ENCODE measurements around the gene SAFB.

Gene SAFB

GRCh38 chr19:5711713-5712161 is 88.9 kb downstream of the SAFB start:
- Histone ChIP-seq H3K9ac (ENCODE audit: low read depth, low read length) (no peak overlapping the region), H3K4me2 (ENCODE audit: insufficient read depth, low read length) (no peak overlapping the region), H3K27ac (ENCODE audit: low read length) (no peak overlapping the region), H3K4me3 (ENCODE audit: low read depth in 1 of 2, low read length in 2 of 2) (no peak overlapping the region), H3K4me1 (ENCODE audit: insufficient read depth, low read length) (peaks cover 6% of the 10 kb centered on the region; the same call in 1 of the 2 replicates), H2AFZ (ENCODE audit: low read depth, low read length) (no peak overlapping the region), H3K9me3 (ENCODE audit: insufficient read depth, low read length, severe bottlenecking) (no peaks in the 10 kb centered on the region), H3K36me3 (ENCODE audit: insufficient read depth, low read length) (peaks cover 75% of the 10 kb centered on the region), H3K79me2 (ENCODE audit: insufficient read depth, low read length) (peaks cover 53% of the 10 kb centered on the region), H3K27me3 (ENCODE audit: insufficient read depth, low read length, poor library complexity) (no peaks in the 10 kb centered on the region), H4K20me1 (ENCODE audit: insufficient read depth, low read length) (peaks cover 51% of the 10 kb centered on the region)
- TF ChIP-seq CTCF (IDR thresholded peaks at IDR 0.05; ENCODE audit: borderline replicate concordance, extremely low read depth, low read length, poor library complexity, severe bottlenecking), result no peak
- no peak for TF ChIP-seq EZH2 (IDR thresholded peaks at IDR 0.05; ENCODE audit: borderline replicate concordance, low read depth, low read length, severe bottlenecking)
- ATAC-seq (ENCODE audit: insufficient read depth, low read depth), result no peak
- DNase-seq, result no peak

GRCh38 chr19:5713228-5713627 is 90.3 kb downstream of the SAFB start:
- no peak overlapping the region for H3K27ac ChIP-seq (ENCODE audit: low read length)
- H3K27me3 ChIP-seq (ENCODE audit: insufficient read depth, low read length, poor library complexity), result no peaks in the 10 kb centered on the region
- no peaks in the 10 kb centered on the region for H3K9me3 ChIP-seq (ENCODE audit: insufficient read depth, low read length, severe bottlenecking)
- no peak overlapping the region for H3K4me3 ChIP-seq (ENCODE audit: low read depth in 1 of 2, low read length in 2 of 2)
- H3K4me2 ChIP-seq (ENCODE audit: insufficient read depth, low read length), result no peak overlapping the region
- H3K9ac ChIP-seq (ENCODE audit: low read depth, low read length), result no peak overlapping the region
- TF ChIP-seq CTCF (IDR thresholded peaks at IDR 0.05; ENCODE audit: borderline replicate concordance, extremely low read depth, low read length, poor library complexity, severe bottlenecking) (no peak), EZH2 (IDR thresholded peaks at IDR 0.05; ENCODE audit: borderline replicate concordance, low read depth, low read length, severe bottlenecking) (no peak)
- DNase-seq (no peak), ATAC-seq (ENCODE audit: insufficient read depth, low read depth) (no peak)
- peaks cover 56% of the 10 kb centered on the region for H4K20me1 ChIP-seq (ENCODE audit: insufficient read depth, low read length)
- peaks cover 20% of the 10 kb centered on the region for H3K4me1 ChIP-seq (ENCODE audit: insufficient read depth, low read length)
- no peak overlapping the region for H2AFZ ChIP-seq (ENCODE audit: low read depth, low read length)
- H3K36me3 ChIP-seq (ENCODE audit: insufficient read depth, low read length), result peaks cover 73% of the 10 kb centered on the region
- H3K79me2 ChIP-seq (ENCODE audit: insufficient read depth, low read length), result peaks cover 60% of the 10 kb centered on the region

GRCh38 chr19:5714816-5715215 is 91.9 kb downstream of the SAFB start:
- Histone ChIP-seq H3K27ac (ENCODE audit: low read length) (no peak overlapping the region), H2AFZ (ENCODE audit: low read depth, low read length) (no peak overlapping the region), H3K27me3 (ENCODE audit: insufficient read depth, low read length, poor library complexity) (no peaks in the 10 kb centered on the region), H3K79me2 (ENCODE audit: insufficient read depth, low read length) (peaks cover 76% of the 10 kb centered on the region), H4K20me1 (ENCODE audit: insufficient read depth, low read length) (peaks cover 68% of the 10 kb centered on the region), H3K4me3 (ENCODE audit: low read depth in 1 of 2, low read length in 2 of 2) (no peak overlapping the region), H3K9me3 (ENCODE audit: insufficient read depth, low read length, severe bottlenecking) (no peaks in the 10 kb centered on the region), H3K36me3 (ENCODE audit: insufficient read depth, low read length) (peaks cover 64% of the 10 kb centered on the region), H3K9ac (ENCODE audit: low read depth, low read length) (no peak overlapping the region), H3K4me1 (ENCODE audit: insufficient read depth, low read length) (peaks cover 29% of the 10 kb centered on the region), H3K4me2 (ENCODE audit: insufficient read depth, low read length) (no peak overlapping the region)
- ATAC-seq (ENCODE audit: insufficient read depth, low read depth) (no peak), DNase-seq (no peak)
- TF ChIP-seq EZH2 (IDR thresholded peaks at IDR 0.05; ENCODE audit: borderline replicate concordance, low read depth, low read length, severe bottlenecking) (no peak), CTCF (IDR thresholded peaks at IDR 0.05; ENCODE audit: borderline replicate concordance, extremely low read depth, low read length, poor library complexity, severe bottlenecking) (no peak)

All from DND-41 (cell line).